Ishikawa (cell line): Measurements from ENCODE around the gene MED20.

Source experiments
- CEBPB ChIP-seq: IDR thresholded peaks from 2 replicates; pipeline ENCODE4 v1.6.1; 2012
- CREB1 ChIP-seq: IDR thresholded peaks from 2 replicates; pipeline ENCODE4 v1.6.1; 2012; ENCODE audit warnings: low read depth
- EGR1 ChIP-seq: IDR thresholded peaks from 2 replicates; pipeline ENCODE4 v1.6.1; 2012
- EP300 ChIP-seq: IDR thresholded peaks from 2 replicates; pipeline ENCODE4 v1.6.1; 2012; ENCODE audit warnings: borderline replicate concordance
- FOXM1 ChIP-seq: IDR thresholded peaks from 2 replicates; pipeline ENCODE4 v1.6.1; 2012; ENCODE audit warnings: low read depth, borderline replicate concordance
- MAX ChIP-seq: IDR thresholded peaks from 2 replicates; pipeline ENCODE4 v1.6.1; 2012
- NFIC ChIP-seq: IDR thresholded peaks from 2 replicates; pipeline ENCODE4 v1.6.1; 2012
- RAD21 ChIP-seq: IDR thresholded peaks from 2 replicates; pipeline ENCODE4 v1.6.1; 2012; ENCODE audit warnings: low read depth
- REST ChIP-seq: IDR thresholded peaks from 2 replicates; pipeline ENCODE4 v1.6.1; 2012; ENCODE audit warnings: low read depth, mild to moderate bottlenecking
- TAF1 ChIP-seq: IDR thresholded peaks from 2 replicates; pipeline ENCODE4 v1.6.1; 2012; ENCODE audit warnings: low read depth, mild to moderate bottlenecking
- TCF12 ChIP-seq: IDR thresholded peaks from 2 replicates; pipeline ENCODE4 v1.6.1; 2012; ENCODE audit warnings: low read depth
- TEAD4 ChIP-seq: IDR thresholded peaks from 2 replicates; pipeline ENCODE4 v1.6.1; 2012
- USF1 ChIP-seq: IDR thresholded peaks from 2 replicates; pipeline ENCODE4 v1.6.1; 2012
- YY1 ChIP-seq: IDR thresholded peaks from 2 replicates; pipeline ENCODE4 v1.6.1; 2012; ENCODE audit warnings: low read depth
- ZBTB7A ChIP-seq: IDR thresholded peaks from 2 replicates; pipeline ENCODE4 v1.6.1; 2012; ENCODE audit warnings: low read depth

MED20 gene

GRCh38 chr6:41937861-41938574 is 17.1 kb upstream of the MED20 start:
- no peak for TF ChIP-seq YY1
- no peak for TF ChIP-seq RAD21
- TF ChIP-seq NFIC = no peak
- TF ChIP-seq FOXM1 = no peak

GRCh38 chr6:41937472-41937860 is 16.5 kb upstream of the MED20 start:
- TF ChIP-seq REST (no peak), YY1 (no peak), CREB1 (no peak), TAF1 (no peak), TCF12 (no peak), USF1 (no peak), EGR1 (no peak), ZBTB7A (no peak), EP300 (no peak), NFIC (no peak), MAX (no peak), TEAD4 (no peak)

GRCh38 chr6:41936073-41936837 is 15.3 kb upstream of the MED20 start:
- TF ChIP-seq CEBPB = no peak
- no peak for TF ChIP-seq TCF12
- TF ChIP-seq RAD21 = peak; percentile 55

GRCh38 chr6:41935685-41936072 is 14.7 kb upstream of the MED20 start:
- TF ChIP-seq ZBTB7A (no peak), YY1 (no peak), USF1 (no peak), TAF1 (no peak), NFIC (no peak), CEBPB (no peak), TEAD4 (no peak), RAD21 (no peak), FOXM1 (no peak)

- TF ChIP-seq FOXM1 (no peak), MAX (no peak), TAF1 (no peak), YY1 (no peak), TEAD4 (no peak), CREB1 (no peak), ZBTB7A (no peak), REST (no peak), CEBPB (no peak), USF1 (no peak), EGR1 (no peak)
Observed at GRCh38 chr6:41935193-41935574, 14.2 kb upstream of the MED20 start.
